ENCODE results near the gene MADD. TPM values are rescaled to one million over a fixed set of nuclear protein-coding genes. Genes with fewer than 3 reads are reported as not detected.

MADD gene
- total and polyA plus RNA-seq, 2 donors (not counting 1 experiment from before 2014, with no cell fraction given) = 7.0 to 15.4 TPM

DNA sequence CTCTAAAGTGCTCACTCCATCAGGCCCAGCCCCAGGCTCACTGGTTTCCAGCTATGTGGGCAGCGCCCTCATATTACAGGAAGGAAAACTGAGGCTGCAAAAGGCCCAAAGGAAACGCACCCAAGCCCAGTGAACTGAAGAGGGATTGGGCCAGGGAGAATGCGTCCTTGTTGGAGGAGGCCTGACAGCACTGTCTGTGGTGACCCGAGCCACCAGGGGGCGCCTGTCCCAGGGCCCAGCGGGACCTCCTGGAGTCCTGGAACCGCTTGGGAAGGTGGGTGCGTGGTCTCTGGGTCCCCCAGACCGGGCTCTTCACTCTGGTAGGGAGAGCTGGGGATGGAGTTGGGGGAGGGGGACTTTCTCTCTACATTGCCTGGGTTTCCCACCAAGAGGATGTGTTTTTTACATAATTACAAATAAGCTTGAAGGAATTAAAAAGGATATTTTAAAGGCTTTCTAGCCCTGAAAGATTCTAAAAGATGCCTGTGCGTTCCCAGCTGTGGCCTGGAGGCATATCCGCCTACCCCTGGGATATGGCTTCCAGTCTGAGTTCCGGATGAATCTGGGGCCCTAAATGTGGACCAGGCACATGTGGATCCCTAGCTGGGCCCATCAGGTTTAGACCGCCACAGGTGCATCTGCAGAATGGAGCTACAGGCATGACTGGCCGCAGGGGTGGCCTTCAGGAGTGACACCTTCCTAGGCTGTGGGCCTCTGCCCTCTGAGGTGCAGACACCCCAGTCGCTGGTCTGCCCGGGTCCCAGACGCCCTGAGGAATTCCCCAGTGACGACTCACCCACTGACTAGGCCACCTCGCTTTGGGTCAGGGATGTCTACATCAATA, 104.2 kb downstream of the MADD start:
- Histone ChIP-seq H3K27ac (ENCODE audit: insufficient read depth, low read length) (no peak overlapping the region), H3K79me2 (ENCODE audit: control insufficient read depth, insufficient read depth, low read length) (no peaks in the 10 kb centered on the region), H3K27me3 (ENCODE audit: control insufficient read depth, insufficient read depth, low read length) (no peaks in the 10 kb centered on the region), H3K9me3 (ENCODE audit: control insufficient read depth, insufficient read depth, low read depth, low read length) (no peaks in the 10 kb centered on the region), H2AFZ (ENCODE audit: low read length) (peak overlapping the region; percentile 45), H3K4me3 (replicated peaks in 1 of 4; ENCODE audit: control extremely low read depth in 1 of 4, insufficient read depth in 1 of 4, low read depth in 3 of 4, low read length in 4 of 4) (no peak overlapping the region), H3K4me2 (ENCODE audit: extremely low read depth, insufficient read depth, low read length) (no peak overlapping the region), H3K36me3 (ENCODE audit: control insufficient read depth, insufficient read depth, low read length) (no peaks in the 10 kb centered on the region), H4K20me1 (ENCODE audit: control insufficient read depth, extremely low read depth, insufficient read depth, low read length) (no peaks in the 10 kb centered on the region), H3K9ac (ENCODE audit: insufficient read depth, low read length) (no peak overlapping the region), H3K4me1 (ENCODE audit: control insufficient read depth, extremely low read depth, insufficient read depth, low read length) (no peaks in the 10 kb centered on the region)
- DNase-seq (ENCODE audit: low read depth in 2 of 2) = peak; percentile 54 to 70
- TF ChIP-seq EZH2 (IDR thresholded peaks at IDR 0.05; ENCODE audit: low read length, missing control alignments) = no peak
- TF ChIP-seq, protein P1, sequence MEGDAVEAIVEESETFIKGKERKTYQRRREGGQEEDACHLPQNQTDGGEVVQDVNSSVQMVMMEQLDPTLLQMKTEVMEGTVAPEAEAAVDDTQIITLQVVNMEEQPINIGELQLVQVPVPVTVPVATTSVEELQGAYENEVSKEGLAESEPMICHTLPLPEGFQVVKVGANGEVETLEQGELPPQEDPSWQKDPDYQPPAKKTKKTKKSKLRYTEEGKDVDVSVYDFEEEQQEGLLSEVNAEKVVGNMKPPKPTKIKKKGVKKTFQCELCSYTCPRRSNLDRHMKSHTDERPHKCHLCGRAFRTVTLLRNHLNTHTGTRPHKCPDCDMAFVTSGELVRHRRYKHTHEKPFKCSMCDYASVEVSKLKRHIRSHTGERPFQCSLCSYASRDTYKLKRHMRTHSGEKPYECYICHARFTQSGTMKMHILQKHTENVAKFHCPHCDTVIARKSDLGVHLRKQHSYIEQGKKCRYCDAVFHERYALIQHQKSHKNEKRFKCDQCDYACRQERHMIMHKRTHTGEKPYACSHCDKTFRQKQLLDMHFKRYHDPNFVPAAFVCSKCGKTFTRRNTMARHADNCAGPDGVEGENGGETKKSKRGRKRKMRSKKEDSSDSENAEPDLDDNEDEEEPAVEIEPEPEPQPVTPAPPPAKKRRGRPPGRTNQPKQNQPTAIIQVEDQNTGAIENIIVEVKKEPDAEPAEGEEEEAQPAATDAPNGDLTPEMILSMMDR (conservative IDR thresholded peaks at IDR 0.05 in 1 of 2, IDR thresholded peaks at IDR 0.05 in 1 of 2; ENCODE audit: low read depth in 1 of 2, low read length in 2 of 2) = peak; percentile 88 to 92

DNA sequence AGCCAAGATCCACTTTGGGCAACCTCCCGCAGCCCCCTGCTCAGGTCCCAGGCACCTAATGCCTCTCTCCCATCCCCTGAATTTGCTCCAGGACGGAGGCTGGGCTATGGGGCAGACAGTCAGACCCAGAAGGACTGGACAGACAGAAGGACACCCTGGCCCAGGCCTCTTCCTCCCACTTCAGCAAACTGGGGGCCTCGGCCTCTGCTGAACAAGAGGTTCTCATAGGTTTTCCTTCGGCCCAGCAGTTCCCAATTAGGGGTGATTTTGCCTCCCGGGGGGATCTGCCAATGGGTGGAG, 104.7 kb downstream of the MADD start:
- no peak for DNase-seq (ENCODE audit: low read depth in 2 of 2)
- H2AFZ ChIP-seq (ENCODE audit: low read length) = no peak overlapping the region

DNA sequence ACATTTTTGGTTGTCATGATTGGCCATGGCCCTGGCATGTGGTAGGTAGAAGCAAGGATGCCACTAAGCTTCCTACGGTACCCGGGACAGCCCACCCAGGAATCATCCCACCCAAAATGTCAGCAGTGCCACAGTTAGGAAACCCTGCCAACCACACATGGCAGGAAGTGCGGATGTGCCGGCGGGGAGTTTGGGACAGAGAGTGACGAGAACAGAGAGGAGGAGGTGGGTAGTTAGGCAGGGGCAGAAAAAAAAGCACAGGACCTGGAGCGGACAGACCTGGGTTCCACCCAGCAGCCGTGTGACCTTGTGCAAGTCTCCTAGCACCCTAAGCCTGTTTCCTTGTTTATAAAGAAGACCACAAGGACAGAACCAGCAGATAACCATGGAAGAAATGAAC, 105.1 kb downstream of the MADD start:
- H2AFZ ChIP-seq (ENCODE audit: low read length) = no peak overlapping the region
- H3K9ac ChIP-seq (ENCODE audit: insufficient read depth, low read length) = no peak overlapping the region
- no peaks in the 10 kb centered on the region for H4K20me1 ChIP-seq (ENCODE audit: control insufficient read depth, extremely low read depth, insufficient read depth, low read length)
- TF ChIP-seq EZH2 (IDR thresholded peaks at IDR 0.05; ENCODE audit: low read length, missing control alignments) = no peak
- TF ChIP-seq, protein P1 (conservative IDR thresholded peaks at IDR 0.05 in 1 of 2, IDR thresholded peaks at IDR 0.05 in 1 of 2; ENCODE audit: low read depth in 1 of 2, low read length in 2 of 2) = no peak
- no peak overlapping the region for H3K4me3 ChIP-seq (replicated peaks in 1 of 4; ENCODE audit: control extremely low read depth in 1 of 4, insufficient read depth in 1 of 4, low read depth in 3 of 4, low read length in 4 of 4)
- H3K27ac ChIP-seq (ENCODE audit: insufficient read depth, low read length) = no peak overlapping the region
- no peaks in the 10 kb centered on the region for H3K79me2 ChIP-seq (ENCODE audit: control insufficient read depth, insufficient read depth, low read length)
- H3K27me3 ChIP-seq (ENCODE audit: control insufficient read depth, insufficient read depth, low read length) = no peaks in the 10 kb centered on the region
- H3K4me2 ChIP-seq (ENCODE audit: extremely low read depth, insufficient read depth, low read length) = no peak overlapping the region
- DNase-seq (ENCODE audit: low read depth in 2 of 2) = no peak
- H3K36me3 ChIP-seq (ENCODE audit: control insufficient read depth, insufficient read depth, low read length) = no peaks in the 10 kb centered on the region
- no peaks in the 10 kb centered on the region for H3K9me3 ChIP-seq (ENCODE audit: control insufficient read depth, insufficient read depth, low read depth, low read length)
- no peaks in the 10 kb centered on the region for H3K4me1 ChIP-seq (ENCODE audit: control insufficient read depth, extremely low read depth, insufficient read depth, low read length)

More for the DNA sequence above, 104.7 kb downstream of the MADD start:
- Histone ChIP-seq H4K20me1 (ENCODE audit: control insufficient read depth, extremely low read depth, insufficient read depth, low read length) (no peaks in the 10 kb centered on the region), H3K4me3 (replicated peaks in 1 of 4; ENCODE audit: control extremely low read depth in 1 of 4, insufficient read depth in 1 of 4, low read depth in 3 of 4, low read length in 4 of 4) (no peak overlapping the region), H3K79me2 (ENCODE audit: control insufficient read depth, insufficient read depth, low read length) (no peaks in the 10 kb centered on the region), H3K27me3 (ENCODE audit: control insufficient read depth, insufficient read depth, low read length) (no peaks in the 10 kb centered on the region), H3K27ac (ENCODE audit: insufficient read depth, low read length) (no peak overlapping the region), H3K36me3 (ENCODE audit: control insufficient read depth, insufficient read depth, low read length) (no peaks in the 10 kb centered on the region), H3K9me3 (ENCODE audit: control insufficient read depth, insufficient read depth, low read depth, low read length) (no peaks in the 10 kb centered on the region), H3K4me1 (ENCODE audit: control insufficient read depth, extremely low read depth, insufficient read depth, low read length) (no peaks in the 10 kb centered on the region), H3K4me2 (ENCODE audit: extremely low read depth, insufficient read depth, low read length) (no peak overlapping the region), H3K9ac (ENCODE audit: insufficient read depth, low read length) (no peak overlapping the region)
- TF ChIP-seq, protein P1 (conservative IDR thresholded peaks at IDR 0.05 in 1 of 2, IDR thresholded peaks at IDR 0.05 in 1 of 2; ENCODE audit: low read depth in 1 of 2, low read length in 2 of 2) = no peak
- no peak for TF ChIP-seq EZH2 (IDR thresholded peaks at IDR 0.05; ENCODE audit: low read length, missing control alignments)
